ENCODE measurements around the gene TMPRSS9. TPM values are rescaled to one million over a fixed set of nuclear protein-coding genes. Genes with fewer than 3 reads are reported as not detected.
A peak's percentile ranks its signal among the peaks of the same experiment; 100 is the strongest.

The TMPRSS9 gene
- total and polyA plus RNA-seq, 2 of the 13 experiments (the other 11 are each of a cell fraction or from before 2014, with no cell fraction given) = 2.5 to 5.2 TPM

GRCh38 chr19:2416321-2417097, 56.4 kb downstream of the TMPRSS9 start (continued):
- TF ChIP-seq, protein P1, sequence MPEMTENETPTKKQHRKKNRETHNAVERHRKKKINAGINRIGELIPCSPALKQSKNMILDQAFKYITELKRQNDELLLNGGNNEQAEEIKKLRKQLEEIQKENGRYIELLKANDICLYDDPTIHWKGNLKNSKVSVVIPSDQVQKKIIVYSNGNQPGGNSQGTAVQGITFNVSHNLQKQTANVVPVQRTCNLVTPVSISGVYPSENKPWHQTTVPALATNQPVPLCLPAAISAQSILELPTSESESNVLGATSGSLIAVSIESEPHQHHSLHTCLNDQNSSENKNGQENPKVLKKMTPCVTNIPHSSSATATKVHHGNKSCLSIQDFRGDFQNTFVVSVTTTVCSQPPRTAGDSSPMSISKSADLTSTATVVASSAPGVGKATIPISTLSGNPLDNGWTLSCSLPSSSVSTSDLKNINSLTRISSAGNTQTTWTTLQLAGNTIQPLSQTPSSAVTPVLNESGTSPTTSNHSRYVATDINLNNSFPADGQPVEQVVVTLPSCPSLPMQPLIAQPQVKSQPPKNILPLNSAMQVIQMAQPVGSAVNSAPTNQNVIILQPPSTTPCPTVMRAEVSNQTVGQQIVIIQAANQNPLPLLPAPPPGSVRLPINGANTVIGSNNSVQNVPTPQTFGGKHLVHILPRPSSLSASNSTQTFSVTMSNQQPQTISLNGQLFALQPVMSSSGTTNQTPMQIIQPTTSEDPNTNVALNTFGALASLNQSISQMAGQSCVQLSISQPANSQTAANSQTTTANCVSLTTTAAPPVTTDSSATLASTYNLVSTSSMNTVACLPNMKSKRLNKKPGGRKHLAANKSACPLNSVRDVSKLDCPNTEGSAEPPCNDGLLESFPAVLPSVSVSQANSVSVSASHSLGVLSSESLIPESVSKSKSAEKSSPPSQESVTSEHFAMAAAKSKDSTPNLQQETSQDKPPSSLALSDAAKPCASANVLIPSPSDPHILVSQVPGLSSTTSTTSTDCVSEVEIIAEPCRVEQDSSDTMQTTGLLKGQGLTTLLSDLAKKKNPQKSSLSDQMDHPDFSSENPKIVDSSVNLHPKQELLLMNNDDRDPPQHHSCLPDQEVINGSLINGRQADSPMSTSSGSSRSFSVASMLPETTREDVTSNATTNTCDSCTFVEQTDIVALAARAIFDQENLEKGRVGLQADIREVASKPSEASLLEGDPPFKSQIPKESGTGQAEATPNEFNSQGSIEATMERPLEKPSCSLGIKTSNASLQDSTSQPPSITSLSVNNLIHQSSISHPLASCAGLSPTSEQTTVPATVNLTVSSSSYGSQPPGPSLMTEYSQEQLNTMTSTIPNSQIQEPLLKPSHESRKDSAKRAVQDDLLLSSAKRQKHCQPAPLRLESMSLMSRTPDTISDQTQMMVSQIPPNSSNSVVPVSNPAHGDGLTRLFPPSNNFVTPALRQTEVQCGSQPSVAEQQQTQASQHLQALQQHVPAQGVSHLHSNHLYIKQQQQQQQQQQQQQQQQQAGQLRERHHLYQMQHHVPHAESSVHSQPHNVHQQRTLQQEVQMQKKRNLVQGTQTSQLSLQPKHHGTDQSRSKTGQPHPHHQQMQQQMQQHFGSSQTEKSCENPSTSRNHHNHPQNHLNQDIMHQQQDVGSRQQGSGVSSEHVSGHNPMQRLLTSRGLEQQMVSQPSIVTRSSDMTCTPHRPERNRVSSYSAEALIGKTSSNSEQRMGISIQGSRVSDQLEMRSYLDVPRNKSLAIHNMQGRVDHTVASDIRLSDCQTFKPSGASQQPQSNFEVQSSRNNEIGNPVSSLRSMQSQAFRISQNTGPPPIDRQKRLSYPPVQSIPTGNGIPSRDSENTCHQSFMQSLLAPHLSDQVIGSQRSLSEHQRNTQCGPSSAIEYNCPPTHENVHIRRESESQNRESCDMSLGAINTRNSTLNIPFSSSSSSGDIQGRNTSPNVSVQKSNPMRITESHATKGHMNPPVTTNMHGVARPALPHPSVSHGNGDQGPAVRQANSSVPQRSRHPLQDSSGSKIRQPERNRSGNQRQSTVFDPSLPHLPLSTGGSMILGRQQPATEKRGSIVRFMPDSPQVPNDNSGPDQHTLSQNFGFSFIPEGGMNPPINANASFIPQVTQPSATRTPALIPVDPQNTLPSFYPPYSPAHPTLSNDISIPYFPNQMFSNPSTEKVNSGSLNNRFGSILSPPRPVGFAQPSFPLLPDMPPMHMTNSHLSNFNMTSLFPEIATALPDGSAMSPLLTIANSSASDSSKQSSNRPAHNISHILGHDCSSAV (CRISPR knock-in tag; IDR thresholded peaks at IDR 0.05; ENCODE audit: borderline replicate concordance) = 0 out of 2 replicates have a peak, but pooled peaks have one; percentile 54
- peak; percentile 83; the same call in 1 of the 2 replicates for TF ChIP-seq ZNF567 (CRISPR knock-in tag; IDR thresholded peaks at IDR 0.05; ENCODE audit: borderline replicate concordance)
- TF ChIP-seq NKX3-1 (CRISPR knock-in tag; IDR thresholded peaks at IDR 0.05) = no peak
- TF ChIP-seq ZNF317 (CRISPR knock-in tag; IDR thresholded peaks at IDR 0.05) = peak; percentile 55
- TF ChIP-seq FOSL1 (CRISPR knock-in tag; IDR thresholded peaks at IDR 0.05; ENCODE audit: borderline replicate concordance) = no peak
- no peak for TF ChIP-seq ZNF773 (CRISPR knock-in tag; IDR thresholded peaks at IDR 0.05; ENCODE audit: borderline replicate concordance)
- peak; percentile 55; the same call in 1 of the 2 replicates for TF ChIP-seq SP2 (CRISPR knock-in tag; IDR thresholded peaks at IDR 0.05)
- peak; percentile 55; the same call in 1 of the 2 replicates for TF ChIP-seq ZNF777 (CRISPR knock-in tag; IDR thresholded peaks at IDR 0.05)
- TF ChIP-seq, protein P2, sequence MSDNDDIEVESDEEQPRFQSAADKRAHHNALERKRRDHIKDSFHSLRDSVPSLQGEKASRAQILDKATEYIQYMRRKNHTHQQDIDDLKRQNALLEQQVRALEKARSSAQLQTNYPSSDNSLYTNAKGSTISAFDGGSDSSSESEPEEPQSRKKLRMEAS (IDR thresholded peaks at IDR 0.05) = peak; percentile 84
- TF ChIP-seq CENPBD1 (CRISPR knock-in tag; IDR thresholded peaks at IDR 0.05; ENCODE audit: borderline replicate concordance, low read depth) = no peak
- 0 out of 2 replicates have a peak, but pooled peaks have one; percentile 35 for TF ChIP-seq SETDB1 (CRISPR knock-in tag; IDR thresholded peaks at IDR 0.05; ENCODE audit: borderline replicate concordance)
- TF ChIP-seq, protein P3, sequence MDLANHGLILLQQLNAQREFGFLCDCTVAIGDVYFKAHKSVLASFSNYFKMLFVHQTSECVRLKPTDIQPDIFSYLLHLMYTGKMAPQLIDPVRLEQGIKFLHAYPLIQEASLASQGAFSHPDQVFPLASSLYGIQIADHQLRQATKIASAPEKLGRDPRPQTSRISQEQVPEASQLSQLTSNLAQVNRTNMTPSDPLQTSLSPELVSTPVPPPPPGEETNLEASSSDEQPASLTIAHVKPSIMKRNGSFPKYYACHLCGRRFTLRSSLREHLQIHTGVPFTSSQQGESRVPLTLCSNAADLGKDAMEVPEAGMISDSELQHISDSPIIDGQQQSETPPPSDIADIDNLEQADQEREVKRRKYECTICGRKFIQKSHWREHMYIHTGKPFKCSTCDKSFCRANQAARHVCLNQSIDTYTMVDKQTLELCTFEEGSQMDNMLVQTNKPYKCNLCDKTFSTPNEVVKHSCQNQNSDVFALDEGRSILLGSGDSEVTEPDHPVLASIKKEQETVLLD (CRISPR knock-in tag; IDR thresholded peaks at IDR 0.05; ENCODE audit: low read depth) = no peak
- TF ChIP-seq NFE2 (CRISPR knock-in tag; IDR thresholded peaks at IDR 0.05) = no peak
- 0 out of 2 replicates have a peak, but pooled peaks have one; percentile 46 for TF ChIP-seq SIX4 (CRISPR knock-in tag; IDR thresholded peaks at IDR 0.05)
- peak; percentile 86 for TF ChIP-seq RXRA (CRISPR knock-in tag; IDR thresholded peaks at IDR 0.05)
- TF ChIP-seq, protein P4, sequence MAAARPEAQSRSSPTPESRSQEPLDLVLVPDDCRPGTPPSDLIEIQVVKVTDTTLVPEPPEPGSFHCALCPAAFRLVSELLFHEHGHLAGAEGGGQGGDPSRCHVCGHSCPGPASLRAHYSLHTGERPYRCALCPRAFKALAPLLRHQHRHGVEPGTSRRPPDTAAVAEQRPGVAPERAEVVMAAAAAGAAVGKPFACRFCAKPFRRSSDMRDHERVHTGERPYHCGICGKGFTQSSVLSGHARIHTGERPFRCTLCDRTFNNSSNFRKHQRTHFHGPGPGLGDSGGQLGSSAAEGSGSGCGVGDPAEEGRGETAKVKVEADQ (CRISPR knock-in tag; IDR thresholded peaks at IDR 0.05; ENCODE audit: borderline replicate concordance) = no peak
